SU-DHL-6 (cell line): ENCODE results near the gene FFAR3.

Source experiments
- H2AFZ ChIP-seq: fragments of 200-600 bp; sonication (generic); 2 replicates; pipeline ENCODE4 v1.6.1; 2014; ENCODE audit warnings: low read depth, mild to moderate bottlenecking, moderate library complexity, mixed read lengths, antibody characterized with exemption, low read length; ENCODE audit not compliant: severe bottlenecking
- H3F3A ChIP-seq: fragments of 200-600 bp; shearing (Covaris generic); 2 replicates; pipeline ENCODE4 v1.6.0; 2016; ENCODE audit warnings: antibody characterized with exemption, mild to moderate bottlenecking; ENCODE audit not compliant: insufficient read depth
- H3K27ac ChIP-seq: fragments of 200-600 bp; sonication (generic); 2 replicates; pipeline ENCODE4 v1.5.1; 2016; ENCODE audit warnings: low read depth, mild to moderate bottlenecking, low read length, moderate library complexity, mixed read lengths
- H3K27me3 ChIP-seq: fragments of 200-600 bp; sonication (generic), shearing (Covaris generic); 2 replicates; pipeline ENCODE4 v1.6.0; 2014; ENCODE audit warnings: mild to moderate bottlenecking, low read length
- H3K36me3 ChIP-seq: fragments of 200-600 bp; sonication (generic); 2 replicates; pipeline ENCODE4 v1.6.1; 2014; ENCODE audit warnings: mild to moderate bottlenecking, low read length, mixed read lengths
- H3K4me2 ChIP-seq: fragments of 300-600, 200-600 bp; shearing (Covaris generic), sonication (generic); 2 replicates; pipeline ENCODE4 v1.6.0; 2014; ENCODE audit warnings: low read length, low read depth, mild to moderate bottlenecking; ENCODE audit not compliant: poor library complexity, severe bottlenecking
- H3K4me3 ChIP-seq: fragments of 200-600 bp; sonication (generic); 2 replicates; pipeline ENCODE4 v1.5.1; 2014; ENCODE audit warnings: antibody characterized with exemption, low read length, mild to moderate bottlenecking, mixed read lengths; ENCODE audit not compliant: insufficient read depth, poor library complexity, severe bottlenecking
- H3K79me2 ChIP-seq: fragments of 200-600 bp; sonication (generic); 2 replicates; pipeline ENCODE4 v1.6.1; 2014; ENCODE audit warnings: mild to moderate bottlenecking, low read length, moderate library complexity; ENCODE audit not compliant: insufficient read depth
- H3K9ac ChIP-seq: fragments of 200-600 bp; sonication (generic); 2 replicates; pipeline ENCODE4 v1.7.0; 2014; ENCODE audit warnings: mild to moderate bottlenecking, low read length
- H3K9me2 ChIP-seq: fragments of 200-600 bp; sonication (generic); replicated peaks from 2 replicates; pipeline ENCODE4 v1.6.1; 2014; ENCODE audit warnings: low read length; ENCODE audit not compliant: insufficient read depth
- H3K9me3 ChIP-seq: fragments of 200-600 bp; sonication (generic); 2 replicates; pipeline ENCODE4 v1.6.1; 2014; ENCODE audit warnings: low read length, mixed read lengths; ENCODE audit not compliant: insufficient read depth
- H4K20me1 ChIP-seq: fragments of 200-600 bp; sonication (generic); 2 replicates; pipeline ENCODE4 v1.6.1; 2014; ENCODE audit warnings: low read depth, mild to moderate bottlenecking, antibody characterized with exemption, low read length, moderate library complexity, mixed read lengths
- EZH2phosphoT487 ChIP-seq: fragments of 200-600 bp; sonication (generic), shearing (Covaris generic); conservative IDR thresholded peaks from 2 replicates; pipeline ENCODE4 v1.6.1; 2018; ENCODE audit warnings: mild to moderate bottlenecking, antibody characterized with exemption, low read length, moderate library complexity, mixed read lengths
- TF ChIP-seq, protein P1 (sequence below): fragments of 200-600 bp; sonication (generic); IDR thresholded peaks from one replicate; pipeline ENCODE4 v1.5.1; 2017; ENCODE audit warnings: antibody characterized with exemption, mild to moderate bottlenecking, low read length, moderate library complexity; ENCODE audit not compliant: insufficient read depth, poor library complexity, severe bottlenecking

FFAR3 gene

DNA sequence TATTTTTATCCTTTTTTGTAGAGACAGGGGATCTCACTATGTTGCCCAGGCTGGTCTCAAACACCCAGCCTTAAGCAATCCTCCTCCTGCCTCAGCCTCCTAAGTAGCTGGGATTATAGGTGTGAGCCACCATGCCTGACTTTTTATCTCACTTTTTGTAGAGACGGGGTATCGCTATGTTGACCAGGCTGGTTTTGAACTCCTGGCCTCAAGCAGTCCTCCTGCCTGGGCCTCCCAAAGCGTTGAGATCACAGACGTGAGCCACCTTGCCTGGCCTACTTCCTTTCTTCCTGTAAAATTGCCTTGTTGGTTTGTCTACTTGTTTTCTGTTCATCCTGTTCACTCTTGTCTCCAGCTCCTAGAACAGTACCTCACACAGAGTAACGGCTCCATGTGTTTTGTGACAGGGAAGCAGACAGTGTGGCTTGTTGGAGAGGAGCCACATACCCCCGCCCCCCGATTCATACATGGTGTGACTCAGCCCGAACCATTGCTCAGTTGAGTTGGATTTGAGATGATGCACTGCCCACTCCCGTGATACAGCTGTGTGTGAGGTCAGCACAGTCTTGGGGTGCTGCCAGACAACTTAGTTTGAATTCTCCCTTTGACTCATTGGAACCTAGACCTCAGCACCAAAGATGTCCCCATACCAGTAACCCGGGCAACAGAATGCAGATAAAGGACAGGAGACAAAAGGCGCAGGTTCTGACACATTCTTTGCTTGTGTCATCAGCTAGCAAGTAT lies 46.8 kb downstream of the FFAR3 start:
- Histone ChIP-seq H4K20me1 (no peaks in the 10 kb centered on the region), H3F3A (no peaks in the 10 kb centered on the region), H3K79me2 (no peaks in the 10 kb centered on the region), H3K9me2 (no peaks in the 10 kb centered on the region), H3K36me3 (no peaks in the 10 kb centered on the region), H3K27ac (no peak overlapping the region), H3K27me3 (no peaks in the 10 kb centered on the region), H3K9ac (no peak overlapping the region), H3K4me3 (no peak overlapping the region), H3K9me3 (no peaks in the 10 kb centered on the region), H2AFZ (no peak overlapping the region), H3K4me2 (no peak overlapping the region)
- no peak for TF ChIP-seq EZH2phosphoT487
- TF ChIP-seq, protein P1, sequence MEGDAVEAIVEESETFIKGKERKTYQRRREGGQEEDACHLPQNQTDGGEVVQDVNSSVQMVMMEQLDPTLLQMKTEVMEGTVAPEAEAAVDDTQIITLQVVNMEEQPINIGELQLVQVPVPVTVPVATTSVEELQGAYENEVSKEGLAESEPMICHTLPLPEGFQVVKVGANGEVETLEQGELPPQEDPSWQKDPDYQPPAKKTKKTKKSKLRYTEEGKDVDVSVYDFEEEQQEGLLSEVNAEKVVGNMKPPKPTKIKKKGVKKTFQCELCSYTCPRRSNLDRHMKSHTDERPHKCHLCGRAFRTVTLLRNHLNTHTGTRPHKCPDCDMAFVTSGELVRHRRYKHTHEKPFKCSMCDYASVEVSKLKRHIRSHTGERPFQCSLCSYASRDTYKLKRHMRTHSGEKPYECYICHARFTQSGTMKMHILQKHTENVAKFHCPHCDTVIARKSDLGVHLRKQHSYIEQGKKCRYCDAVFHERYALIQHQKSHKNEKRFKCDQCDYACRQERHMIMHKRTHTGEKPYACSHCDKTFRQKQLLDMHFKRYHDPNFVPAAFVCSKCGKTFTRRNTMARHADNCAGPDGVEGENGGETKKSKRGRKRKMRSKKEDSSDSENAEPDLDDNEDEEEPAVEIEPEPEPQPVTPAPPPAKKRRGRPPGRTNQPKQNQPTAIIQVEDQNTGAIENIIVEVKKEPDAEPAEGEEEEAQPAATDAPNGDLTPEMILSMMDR = no peak

DNA sequence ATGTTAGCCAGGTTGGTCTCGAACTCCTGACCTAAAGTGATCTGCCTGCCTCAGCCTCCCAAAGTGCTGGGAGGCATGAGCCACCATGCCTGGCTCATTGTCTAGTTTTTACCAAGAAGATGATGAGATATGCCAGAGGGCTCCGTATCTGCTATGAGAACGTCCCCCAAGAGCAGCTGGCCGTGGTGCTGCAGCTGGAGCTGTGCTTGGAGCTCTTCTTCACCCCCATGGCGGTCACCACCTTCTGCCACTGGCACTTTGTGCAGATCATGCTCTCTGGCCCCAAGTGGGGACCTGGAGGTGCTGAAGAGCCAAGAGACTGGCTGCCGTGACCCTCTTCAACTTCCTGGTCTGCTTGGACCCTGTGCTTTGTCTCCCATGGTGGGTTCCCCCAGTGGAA lies 49.4 kb downstream of the FFAR3 start:
- Histone ChIP-seq H3K4me2 (no peak overlapping the region), H3K79me2 (no peaks in the 10 kb centered on the region), H4K20me1 (no peaks in the 10 kb centered on the region), H2AFZ (no peak overlapping the region), H3K9ac (no peak overlapping the region), H3K4me3 (no peak overlapping the region), H3K9me3 (no peaks in the 10 kb centered on the region), H3F3A (no peaks in the 10 kb centered on the region), H3K36me3 (no peaks in the 10 kb centered on the region), H3K27ac (no peak overlapping the region), H3K27me3 (no peaks in the 10 kb centered on the region), H3K9me2 (no peaks in the 10 kb centered on the region)
- TF ChIP-seq, protein P1 = no peak
- TF ChIP-seq EZH2phosphoT487 = no peak

DNA sequence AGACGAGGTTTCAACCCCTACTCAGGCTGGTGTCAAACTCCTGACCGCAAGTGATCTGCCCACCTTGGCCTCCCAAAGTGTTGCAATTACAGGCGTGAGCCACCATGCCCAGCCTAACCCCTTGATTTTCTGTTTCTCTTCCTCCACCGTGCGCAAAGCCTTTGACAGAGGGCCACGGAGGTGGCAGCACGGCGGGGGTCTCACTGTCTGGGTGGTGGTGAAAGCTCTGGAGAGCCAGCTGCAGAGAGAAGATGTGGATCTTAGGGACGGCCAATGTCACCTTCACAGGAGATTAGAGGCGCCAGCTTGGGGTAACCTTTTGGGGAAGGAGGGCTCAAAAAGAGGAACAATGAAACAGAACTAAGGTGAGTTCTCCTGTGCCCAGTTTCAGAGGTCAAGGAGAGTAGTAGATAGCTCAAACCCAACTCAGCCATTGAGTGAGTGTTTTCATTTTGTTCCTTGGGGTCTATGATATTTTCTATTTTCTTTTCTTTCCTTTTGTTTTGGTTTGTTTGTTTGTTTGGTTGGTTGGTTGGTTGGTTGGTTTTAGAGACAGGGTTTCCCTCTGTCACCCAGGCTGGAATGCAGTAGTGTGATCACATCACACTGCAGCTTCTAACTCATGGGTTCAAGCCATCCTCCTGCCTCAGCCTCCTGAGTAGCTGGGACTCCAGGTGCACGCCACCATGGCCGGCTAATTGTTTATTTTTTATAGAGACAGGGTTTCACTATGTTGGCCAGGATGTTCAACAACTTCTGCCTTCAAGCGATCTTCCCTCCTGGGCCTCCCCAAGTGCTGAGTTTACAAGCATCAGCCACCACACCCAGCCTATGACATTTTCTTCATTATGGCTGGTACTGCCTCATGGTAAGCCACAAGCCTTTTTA lies 50.3 kb downstream of the FFAR3 start:
- Histone ChIP-seq H3K9ac (no peak overlapping the region), H3F3A (no peaks in the 10 kb centered on the region), H2AFZ (no peak overlapping the region), H3K9me2 (no peaks in the 10 kb centered on the region), H3K79me2 (no peaks in the 10 kb centered on the region), H3K4me2 (no peak overlapping the region), H3K4me3 (no peak overlapping the region), H3K27ac (no peak overlapping the region), H3K36me3 (no peaks in the 10 kb centered on the region), H4K20me1 (no peaks in the 10 kb centered on the region), H3K9me3 (no peaks in the 10 kb centered on the region), H3K27me3 (no peaks in the 10 kb centered on the region)
- TF ChIP-seq EZH2phosphoT487 = no peak
- TF ChIP-seq, protein P1 = no peak
